HG02759 (cell line): ENCODE measurements around the gene DNAAF1.
"Not testable (repeated sequence)": the region's sequence is repeated elsewhere in the genome, so short reads cannot be mapped to it uniquely, and the experiment has no call there.

Experiments used
- ATAC-seq: cut with Tn5 transposase; IDR thresholded peaks from one replicate; pipeline ENCODE4 v1.9.1; 2021; ENCODE audit warnings: mild to moderate bottlenecking, moderate library complexity; ENCODE audit not compliant: unreplicated experiment

DNAAF1 gene

GRCh38 chr16:84144859-84145639, at the start of gene DNAAF1, which contains the start of gene HSDL1:
Gene DNAAF1 (plus strand): TSS chr16:84145308. CDS start chr16:84145441, 133 bp downstream.
Gene HSDL1 (minus strand): TSS chr16:84145177. CDS start chr16:84131321, 13,856 bp downstream.
- peak; percentile 87 for ATAC-seq

- no peak for ATAC-seq
Measured at GRCh38 chr16:84095466-84095865, 49.6 kb upstream of the DNAAF1 start.

GRCh38 chr16:84096447-84097005, 48.6 kb upstream of the DNAAF1 start:
- no peak for ATAC-seq

- ATAC-seq: no peak
Measured at GRCh38 chr16:84098939-84099338, 46.2 kb upstream of the DNAAF1 start.

GRCh38 chr16:84103678-84104077, 41.4 kb upstream of the DNAAF1 start:
- no peak for ATAC-seq

- no peak for ATAC-seq
Measured at GRCh38 chr16:84104231-84104630, 40.9 kb upstream of the DNAAF1 start.

GRCh38 chr16:84105301-84105815, 39.8 kb upstream of the DNAAF1 start:
- no peak for ATAC-seq

GRCh38 chr16:84105948-84106740, 39.0 kb upstream of the DNAAF1 start:
- ATAC-seq: no peak

GRCh38 chr16:84107921-84108320, 37.2 kb upstream of the DNAAF1 start:
- ATAC-seq: no peak

- ATAC-seq: no peak
Measured at GRCh38 chr16:84109598-84110335, 35.3 kb upstream of the DNAAF1 start.

GRCh38 chr16:84110527-84110926, 34.6 kb upstream of the DNAAF1 start:
- ATAC-seq: no peak

GRCh38 chr16:84111525-84111924, 33.6 kb upstream of the DNAAF1 start:
- no peak for ATAC-seq

GRCh38 chr16:84111949-84112348, 33.2 kb upstream of the DNAAF1 start:
- ATAC-seq: not testable (repeated sequence)

GRCh38 chr16:84115919-84116719, 29.0 kb upstream of the DNAAF1 start:
- ATAC-seq: peak; percentile 32

GRCh38 chr16:84116720-84117493, 28.2 kb upstream of the DNAAF1 start, which contains the start of gene MBTPS1:
Gene MBTPS1 (minus strand): TSS chr16:84116942. CDS start chr16:84101783, 15,159 bp downstream.
- ATAC-seq: peak; percentile 92

GRCh38 chr16:84117494-84117843, 27.6 kb upstream of the DNAAF1 start:
- no peak for ATAC-seq

- not testable (repeated sequence) for ATAC-seq
Measured at GRCh38 chr16:84118315-84118714, 26.8 kb upstream of the DNAAF1 start.

- ATAC-seq: no peak
Measured at GRCh38 chr16:84119368-84119767, 25.7 kb upstream of the DNAAF1 start.

GRCh38 chr16:84120023-84120422, 25.1 kb upstream of the DNAAF1 start:
- ATAC-seq: no peak
